HUDEP-2 (cell line): ENCODE results near the gene CTSE.
"Not testable (repeated sequence)": the region's sequence is repeated elsewhere in the genome, so short reads cannot be mapped to it uniquely, and the experiment has no call there.

Experiments used
- DNase-seq, 76 experiments: peaks; one replicate each; lab custom pipeline; 2025; ENCODE audit not compliant: unreplicated experiment in 76 of 76; lab: John Stamatoyannopoulos, UW

CTSE gene

DNA sequence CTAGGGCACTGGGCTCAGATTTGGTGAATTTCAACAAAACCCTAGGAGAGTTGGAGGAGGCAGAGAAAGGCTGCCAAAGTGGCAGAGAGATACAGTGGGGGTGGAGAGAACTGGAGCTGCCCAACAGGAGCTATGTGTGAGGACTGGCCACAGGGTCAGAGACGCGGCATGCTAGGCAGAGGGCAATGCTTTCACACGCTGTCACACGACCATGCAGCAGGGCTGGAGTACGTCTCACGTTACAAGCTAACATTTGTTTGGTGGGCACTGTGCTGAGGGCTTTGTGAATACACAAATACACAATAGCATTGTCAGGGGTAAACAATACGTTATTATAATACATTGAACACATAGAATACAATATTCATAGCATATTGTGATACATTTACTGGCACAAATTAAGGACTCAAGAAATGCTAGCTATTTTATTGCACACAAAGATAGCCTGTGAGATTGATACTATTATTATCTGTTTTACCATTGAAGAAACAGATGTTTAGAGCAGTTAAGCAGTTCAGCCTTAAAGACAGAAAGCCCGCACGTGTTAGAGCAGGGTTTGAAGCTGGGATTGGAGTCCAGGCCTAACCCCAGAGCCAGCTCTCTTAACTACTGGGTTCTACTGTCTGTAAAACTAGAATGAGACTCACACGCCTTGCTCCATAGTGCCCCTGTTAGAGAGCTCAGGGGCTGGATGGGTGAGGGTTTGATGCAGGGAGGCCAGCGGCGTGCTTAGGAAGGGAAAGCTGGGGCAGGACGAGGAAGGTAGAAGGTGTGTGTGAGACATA, 25.0 kb downstream of the CTSE start:
- no peak for DNase-seq

DNA sequence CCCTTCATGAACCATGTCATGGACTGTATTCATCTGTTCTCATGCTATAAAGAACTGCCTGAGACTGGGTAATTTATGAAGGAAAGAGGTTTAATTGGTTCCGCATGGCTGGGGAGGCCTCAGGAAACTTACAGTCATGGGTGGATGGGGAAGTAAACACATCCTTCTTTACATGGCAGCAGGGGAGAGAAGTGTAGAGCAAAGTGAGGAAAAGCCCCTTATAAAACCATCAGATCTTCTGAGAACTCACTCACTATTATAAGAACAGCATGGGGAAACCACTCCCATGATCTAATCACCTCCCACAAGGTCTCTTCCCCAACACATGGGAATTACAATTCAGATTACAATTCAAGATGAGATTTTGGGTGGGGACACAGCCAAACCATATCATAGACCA, 27.1 kb downstream of the CTSE start:
- DNase-seq = not testable (repeated sequence)

DNA sequence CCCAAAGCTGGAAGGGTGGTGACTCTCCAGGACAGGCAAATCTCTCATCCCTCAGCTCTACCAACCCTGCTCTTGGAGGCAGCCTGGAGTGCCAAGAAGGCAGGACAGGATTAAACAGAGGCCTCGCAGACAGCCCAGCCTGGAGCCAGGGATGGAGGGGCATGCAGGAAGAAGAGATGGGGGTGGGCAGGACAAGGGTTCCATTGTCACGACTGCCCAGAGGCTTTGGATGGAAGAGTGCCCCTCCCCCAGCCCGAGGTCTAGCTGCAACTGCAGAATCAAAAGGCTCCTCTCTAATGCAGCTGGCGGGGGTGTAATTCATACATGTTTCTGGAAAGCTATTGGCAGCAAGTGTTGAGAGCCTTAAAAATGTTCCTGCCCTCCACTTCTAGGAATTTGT, 29.3 kb downstream of the CTSE start:
- no peak for DNase-seq

GRCh38 chr1:205993068-205993467, 30.6 kb downstream of the CTSE start:
- DNase-seq = no peak

DNA sequence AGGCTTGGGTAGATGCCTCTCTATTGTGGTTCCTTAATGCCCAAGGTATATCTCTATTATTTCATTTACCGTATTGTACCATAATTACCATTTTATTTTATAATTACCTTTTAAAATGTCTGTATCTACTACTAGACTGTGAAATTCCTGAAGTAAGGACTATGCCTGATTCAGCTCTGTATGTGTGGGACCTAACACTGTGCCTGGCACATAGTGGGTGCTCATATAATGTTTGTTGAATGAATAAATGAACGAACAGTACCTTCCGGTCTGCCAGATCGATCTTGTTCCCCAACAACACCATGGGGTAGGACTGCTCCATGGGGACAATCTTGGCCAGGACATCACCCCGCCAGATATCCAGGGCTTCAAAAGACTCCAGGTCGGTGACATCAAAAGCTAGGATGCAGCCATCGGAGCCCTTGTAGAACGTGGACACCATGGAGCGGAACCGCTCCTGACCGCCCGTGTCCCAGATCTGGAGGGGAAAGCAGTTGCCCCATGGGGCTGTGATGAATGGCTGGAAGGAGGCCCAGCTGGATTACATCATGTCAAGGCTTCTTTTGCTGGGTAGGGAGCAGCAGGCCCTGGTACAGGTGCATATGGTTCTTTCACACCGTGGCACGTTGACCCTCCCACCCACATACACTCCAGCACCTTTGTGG, 31.3 kb downstream of the CTSE start:
- DNase-seq = no peak

DNA sequence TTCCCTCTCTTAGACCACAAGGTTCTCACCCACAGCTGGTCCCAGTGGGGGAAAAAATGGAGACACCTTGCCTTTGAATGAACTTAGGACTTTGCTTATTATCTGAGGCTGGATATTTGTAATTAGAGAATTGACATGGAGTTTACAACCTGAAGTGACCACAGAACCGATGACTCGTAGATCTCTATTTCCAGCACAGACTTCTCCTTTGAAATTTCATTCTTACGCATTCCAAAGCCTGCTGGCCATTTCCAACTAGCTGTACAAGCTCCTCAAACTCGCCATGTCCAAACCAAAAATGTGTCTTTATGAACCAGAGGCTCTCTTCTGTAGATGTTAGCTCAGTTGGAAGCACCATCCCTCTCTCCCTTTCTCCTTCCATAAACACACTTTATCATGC, 32.5 kb downstream of the CTSE start:
- DNase-seq = no peak

- no peak for DNase-seq
Measured at GRCh38 chr1:205990226-205990625, 33.5 kb downstream of the CTSE start.

GRCh38 chr1:205989786-205990185, 33.9 kb downstream of the CTSE start:
- no peak for DNase-seq

GRCh38 chr1:205988585-205988995, 35.1 kb downstream of the CTSE start:
- no peak for DNase-seq

DNA sequence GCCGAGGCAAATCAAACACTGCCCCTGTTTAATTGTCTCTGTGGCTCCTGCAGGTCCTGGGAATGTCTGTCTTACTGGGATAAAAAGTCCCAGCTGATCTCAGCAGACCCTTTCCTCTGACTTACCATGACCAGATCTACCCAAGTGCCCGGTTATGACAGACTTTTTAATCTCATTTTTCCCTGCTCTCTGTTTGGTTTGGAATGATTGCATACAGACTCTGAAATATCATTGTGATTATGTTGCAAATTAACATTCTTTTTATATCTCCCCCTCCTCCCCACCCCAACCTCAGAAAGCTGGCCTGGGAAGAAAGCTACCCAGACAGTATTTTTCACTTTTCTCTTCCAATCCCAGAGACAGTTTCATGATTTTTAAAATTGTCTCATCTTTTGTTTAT, 36.8 kb downstream of the CTSE start:
- no peak for DNase-seq

- DNase-seq = peak in 5 of 76 experiments; percentile 11 to 43 (median 16)
Measured at GRCh38 chr1:205986292-205986691, 37.4 kb downstream of the CTSE start.

DNA sequence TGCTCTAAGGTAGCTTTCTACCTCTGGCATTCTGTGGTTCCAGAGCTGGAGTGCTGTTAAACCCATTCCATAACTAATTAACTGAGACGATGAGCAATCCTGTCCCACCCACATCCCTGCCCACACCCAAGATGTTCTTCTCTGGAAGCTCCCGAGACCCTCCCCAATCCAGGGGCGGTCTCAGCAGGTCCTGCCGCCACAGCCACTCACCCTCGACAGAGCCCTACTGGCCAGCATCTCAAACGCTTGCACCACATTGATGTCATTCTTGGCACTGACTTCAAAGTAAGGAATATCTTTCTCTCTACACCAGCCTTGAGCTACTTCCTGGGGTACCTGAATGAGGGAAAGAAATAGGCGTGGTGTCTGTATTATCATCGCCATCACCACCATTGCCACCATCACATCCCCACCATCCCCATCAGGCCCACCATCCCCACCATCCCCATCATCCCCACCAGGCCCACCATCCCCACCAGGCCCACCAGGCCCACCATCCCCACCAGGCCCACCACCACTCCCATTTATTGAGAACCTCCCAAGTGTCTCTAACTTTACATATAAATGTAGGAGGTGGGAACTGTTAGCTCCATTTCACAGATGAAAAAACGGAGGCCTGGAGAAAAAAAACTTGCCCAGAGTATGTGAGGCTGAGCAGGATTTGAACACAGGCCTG, 38.2 kb downstream of the CTSE start:
- no peak for DNase-seq

- peak in 56 of 76 experiments; percentile 7 to 65 (median 40) for DNase-seq
Measured at GRCh38 chr1:205983925-205984725, 39.6 kb downstream of the CTSE start.

- DNase-seq = no peak
Measured at GRCh38 chr1:205981257-205981656, 42.4 kb downstream of the CTSE start.

DNA sequence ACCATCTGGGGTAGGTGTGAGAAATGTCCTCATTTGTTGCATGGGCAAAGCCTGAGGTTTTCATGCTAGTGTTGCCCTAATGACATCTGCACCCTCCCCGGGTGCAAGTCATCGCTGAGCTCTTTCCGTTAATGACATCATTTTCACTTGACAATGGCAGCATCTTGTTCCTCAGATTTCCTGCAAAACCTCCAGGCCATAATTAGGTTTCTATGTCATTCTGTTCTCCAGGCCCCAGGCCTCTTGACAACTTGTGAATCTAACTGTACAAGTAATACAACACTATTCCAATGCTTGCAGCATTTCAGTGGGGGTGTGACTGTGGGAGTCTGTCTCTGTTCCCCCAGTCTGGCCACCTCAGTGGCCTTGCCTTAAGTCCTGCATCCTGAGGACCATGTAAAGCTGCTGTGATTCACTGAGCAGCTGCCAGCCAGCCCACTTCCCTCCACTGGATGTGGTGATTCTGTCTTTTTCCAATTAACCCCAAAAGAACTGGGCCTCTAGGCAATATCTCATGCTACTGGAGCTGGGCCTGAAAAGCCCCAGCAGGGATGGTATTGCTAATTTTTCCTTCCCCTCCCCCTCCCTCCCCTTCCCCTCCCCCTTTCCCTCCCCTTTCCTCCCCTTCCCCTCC, 43.3 kb downstream of the CTSE start:
- DNase-seq = no peak

DNA sequence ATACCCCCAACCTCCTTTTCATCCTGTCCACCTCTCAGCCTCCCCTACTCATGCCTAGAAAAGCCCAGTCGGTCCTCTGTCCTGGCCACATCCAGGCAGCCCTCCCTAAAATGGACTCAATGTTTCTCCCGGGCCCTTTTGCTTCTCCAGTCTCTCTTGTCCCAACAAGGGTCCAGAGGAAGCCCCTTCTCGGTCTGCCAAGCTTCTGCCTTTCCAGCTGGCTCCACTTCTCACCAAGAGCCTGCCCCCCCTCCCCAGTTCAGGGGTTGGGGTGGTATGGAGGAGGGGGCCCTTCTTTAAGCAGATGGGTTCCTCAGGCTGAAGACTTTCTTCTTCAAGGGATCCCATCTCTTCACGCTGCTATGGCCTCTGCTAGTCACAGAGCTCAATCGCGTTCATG, 44.4 kb downstream of the CTSE start:
- no peak for DNase-seq

DNA sequence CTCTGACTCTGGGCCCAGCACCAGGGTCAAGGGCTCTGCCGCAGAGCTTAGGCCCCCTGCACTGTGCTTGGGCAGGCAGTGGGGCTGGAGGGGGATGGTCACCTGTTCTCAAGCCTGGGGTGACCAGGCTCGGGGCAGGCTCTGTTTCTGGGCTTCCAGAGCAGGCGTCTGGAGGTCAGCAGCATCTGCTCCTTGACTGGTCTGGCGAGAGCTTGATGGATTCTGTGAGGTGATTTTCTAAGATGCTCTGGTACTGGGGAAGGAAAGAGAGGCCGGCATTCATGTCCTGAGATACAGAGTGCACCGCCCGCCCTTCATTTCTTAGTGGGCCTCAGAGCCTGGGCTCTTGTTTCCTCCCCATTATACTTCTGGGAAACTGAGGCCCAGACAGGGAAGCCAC, 45.0 kb downstream of the CTSE start:
- no peak for DNase-seq

DNA sequence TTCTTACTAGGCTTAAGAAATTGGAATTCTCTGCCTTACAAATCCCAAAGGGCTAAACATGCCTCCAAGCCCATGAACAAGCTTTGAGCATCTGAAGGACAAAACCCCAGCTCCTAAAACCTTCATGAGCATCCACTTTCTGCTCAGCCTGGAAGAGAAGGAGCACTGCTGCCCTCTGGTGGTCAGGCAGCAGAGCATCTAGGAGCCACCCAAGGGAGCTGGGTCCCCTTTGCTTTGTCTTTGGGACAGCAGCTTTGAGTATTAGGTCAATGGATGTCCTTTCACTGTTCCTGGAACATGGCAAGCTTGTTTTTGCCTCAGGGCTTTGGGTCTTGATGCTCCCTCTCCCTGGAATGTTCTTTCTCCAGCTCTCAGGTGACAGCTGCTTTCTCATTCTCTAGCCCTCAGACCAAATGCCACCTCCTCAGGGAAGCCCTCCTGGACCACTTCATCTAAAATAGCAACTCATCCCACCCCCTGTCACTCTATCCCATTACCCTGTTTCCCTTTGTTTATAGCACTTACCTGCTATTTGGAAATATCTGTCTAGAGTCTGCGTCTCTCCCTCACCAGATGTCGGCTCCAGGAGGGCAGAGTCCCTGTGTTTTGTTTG, 46.2 kb downstream of the CTSE start:
- peak in 66 of 76 experiments; percentile 6 to 80 (median 52) for DNase-seq

- DNase-seq = no peak
Measured at GRCh38 chr1:205976708-205977401, 46.8 kb downstream of the CTSE start.
